Peyer's patch (tissue), 4 donors: ENCODE results near the gene NATD1.
"Not testable (repeated sequence)": the region's sequence is repeated elsewhere in the genome, so short reads cannot be mapped to it uniquely, and the experiment has no call there.

Source experiments
- POLR2A ChIP-seq, 2 donors: fragments of 450-650 bp; IDR thresholded peaks; one replicate each; pipeline ENCODE4 v1.5.1; 2017; ENCODE audit warnings: antibody characterized with exemption in 2 of 2, mild to moderate bottlenecking in 2 of 2, moderate library complexity in 2 of 2
- TF ChIP-seq, protein P1 (sequence below), 6 experiments: fragments of 450-650 bp in 4 of 6; fragments of 200-600 bp in 2 of 6; sonication (generic) in 1 of 6; IDR thresholded peaks; one replicate each; pipeline ENCODE4 v1.5.1; 2017 to 2019; ENCODE audit warnings: antibody characterized with exemption in 6 of 6, mild to moderate bottlenecking in 3 of 6, moderate library complexity in 1 of 6

DNA sequence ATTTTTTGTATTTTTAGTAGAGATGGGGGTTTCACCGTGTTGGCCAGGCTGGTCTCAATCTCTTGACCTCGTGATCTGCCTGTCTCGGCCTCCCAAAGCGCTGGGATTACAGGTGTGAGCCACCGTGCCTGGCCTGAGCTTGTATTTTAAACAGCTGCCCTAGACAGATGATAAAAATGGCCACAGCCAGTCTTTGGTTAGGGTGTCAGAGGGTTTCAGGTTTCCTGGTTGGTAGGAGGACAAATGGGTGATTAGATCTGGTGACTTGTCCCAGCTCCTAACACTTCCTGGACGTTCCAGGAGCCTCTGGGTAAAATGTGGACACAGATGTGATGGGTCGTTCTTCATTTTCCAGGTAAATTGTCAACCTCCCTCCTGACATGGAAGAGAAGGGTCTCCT lies 60.8 kb downstream of the NATD1 start:
- TF ChIP-seq, protein P1, sequence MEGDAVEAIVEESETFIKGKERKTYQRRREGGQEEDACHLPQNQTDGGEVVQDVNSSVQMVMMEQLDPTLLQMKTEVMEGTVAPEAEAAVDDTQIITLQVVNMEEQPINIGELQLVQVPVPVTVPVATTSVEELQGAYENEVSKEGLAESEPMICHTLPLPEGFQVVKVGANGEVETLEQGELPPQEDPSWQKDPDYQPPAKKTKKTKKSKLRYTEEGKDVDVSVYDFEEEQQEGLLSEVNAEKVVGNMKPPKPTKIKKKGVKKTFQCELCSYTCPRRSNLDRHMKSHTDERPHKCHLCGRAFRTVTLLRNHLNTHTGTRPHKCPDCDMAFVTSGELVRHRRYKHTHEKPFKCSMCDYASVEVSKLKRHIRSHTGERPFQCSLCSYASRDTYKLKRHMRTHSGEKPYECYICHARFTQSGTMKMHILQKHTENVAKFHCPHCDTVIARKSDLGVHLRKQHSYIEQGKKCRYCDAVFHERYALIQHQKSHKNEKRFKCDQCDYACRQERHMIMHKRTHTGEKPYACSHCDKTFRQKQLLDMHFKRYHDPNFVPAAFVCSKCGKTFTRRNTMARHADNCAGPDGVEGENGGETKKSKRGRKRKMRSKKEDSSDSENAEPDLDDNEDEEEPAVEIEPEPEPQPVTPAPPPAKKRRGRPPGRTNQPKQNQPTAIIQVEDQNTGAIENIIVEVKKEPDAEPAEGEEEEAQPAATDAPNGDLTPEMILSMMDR (IDR thresholded peaks at IDR 0.05): not testable (repeated sequence)
- not testable (repeated sequence) for TF ChIP-seq POLR2A (IDR thresholded peaks at IDR 0.05)
